Osteocyte (in vitro differentiated cells): ENCODE data around the gene HOXD13. TPM values are rescaled to one million over a fixed set of nuclear protein-coding genes. Genes with fewer than 3 reads are reported as not detected.

Experiments used
- DNase-seq: peaks from one replicate; pipeline ENCODE4 v3.0.0; 2021; ENCODE audit warnings: mixed read lengths; ENCODE audit not compliant: unreplicated experiment; ENCODE audit errors: extremely low spot score
- H3K27ac Mint-ChIP-seq: one replicate; pipeline ENCODE4 v1.8.0; 2021; ENCODE audit warnings: mild to moderate bottlenecking, mixed read lengths; ENCODE audit not compliant: unreplicated experiment
- H3K27me3 Mint-ChIP-seq: one replicate; pipeline ENCODE4 v1.8.0; 2021; ENCODE audit warnings: mixed read lengths; ENCODE audit not compliant: unreplicated experiment
- H3K36me3 Mint-ChIP-seq: one replicate; pipeline ENCODE4 v1.8.0; 2021; ENCODE audit warnings: mixed read lengths; ENCODE audit not compliant: unreplicated experiment
- H3K4me1 Mint-ChIP-seq: one replicate; pipeline ENCODE4 v1.8.0; 2021; ENCODE audit warnings: mixed read lengths; ENCODE audit not compliant: unreplicated experiment
- H3K4me3 Mint-ChIP-seq: one replicate; pipeline ENCODE4 v1.8.0; 2021; ENCODE audit warnings: mild to moderate bottlenecking, moderate library complexity, mixed read lengths; ENCODE audit not compliant: unreplicated experiment
- H3K9me3 Mint-ChIP-seq: one replicate; pipeline ENCODE4 v1.8.0; 2021; ENCODE audit warnings: mixed read lengths; ENCODE audit not compliant: unreplicated experiment
- CTCF ChIP-seq: fragments of 200-600 bp; sonication (generic); IDR thresholded peaks from 2 replicates; pipeline ENCODE4 v1.5.0; 2021; ENCODE audit warnings: antibody characterized with exemption, mild to moderate bottlenecking, moderate library complexity
- total RNA-seq: library from RNA; stranded (reverse); gene quantifications from 2 replicates; pipeline ENCODE4 v1.2.1, GENCODE V29; 2021

Gene HOXD13
- total RNA-seq, 1 donor from 2014 or later = not detected

- no peaks in the 10 kb centered on the region for H3K36me3 Mint-ChIP-seq
- H3K4me3 Mint-ChIP-seq = no peak overlapping the region
- no peaks in the 10 kb centered on the region for H3K9me3 Mint-ChIP-seq
- no peak overlapping the region for H3K27ac Mint-ChIP-seq
- H3K27me3 Mint-ChIP-seq = peaks cover 50% of the 10 kb centered on the region
- H3K4me1 Mint-ChIP-seq = no peaks in the 10 kb centered on the region
- no peak for TF ChIP-seq CTCF
- no peak for DNase-seq
Measured at GRCh38 chr2:176072951-176073904, 19.3 kb upstream of the HOXD13 start.

- no peak for DNase-seq
- Mint-ChIP-seq H3K4me3 (no peak overlapping the region), H3K4me1 (peaks cover 8% of the 10 kb centered on the region)
Measured at GRCh38 chr2:176074919-176075425, 17.5 kb upstream of the HOXD13 start.

GRCh38 chr2:176075481-176075880, 17.0 kb upstream of the HOXD13 start:
- no peak for DNase-seq
- Mint-ChIP-seq H3K27me3 (peaks cover 64% of the 10 kb centered on the region), H3K36me3 (no peaks in the 10 kb centered on the region), H3K27ac (no peak overlapping the region), H3K4me3 (no peak overlapping the region), H3K4me1 (peaks cover 8% of the 10 kb centered on the region), H3K9me3 (no peaks in the 10 kb centered on the region)
- TF ChIP-seq CTCF = no peak

More at GRCh38 chr2:176074919-176075425, 17.5 kb upstream of the HOXD13 start:
- Mint-ChIP-seq H3K36me3 (no peaks in the 10 kb centered on the region), H3K27me3 (peaks cover 64% of the 10 kb centered on the region), H3K27ac (no peak overlapping the region), H3K9me3 (no peaks in the 10 kb centered on the region)
- no peak for TF ChIP-seq CTCF

- TF ChIP-seq CTCF = no peak
- Mint-ChIP-seq H3K9me3 (no peaks in the 10 kb centered on the region), H3K27ac (no peak overlapping the region), H3K4me1 (peaks cover 8% of the 10 kb centered on the region), H3K36me3 (no peaks in the 10 kb centered on the region), H3K27me3 (peaks cover 69% of the 10 kb centered on the region), H3K4me3 (no peak overlapping the region)
- no peak for DNase-seq
Measured at GRCh38 chr2:176076063-176076462, 16.5 kb upstream of the HOXD13 start.

- Mint-ChIP-seq H3K27ac (no peak overlapping the region), H3K9me3 (no peaks in the 10 kb centered on the region), H3K36me3 (no peaks in the 10 kb centered on the region), H3K4me3 (no peak overlapping the region), H3K4me1 (peaks cover 8% of the 10 kb centered on the region), H3K27me3 (peaks cover 77% of the 10 kb centered on the region)
- no peak for DNase-seq
- TF ChIP-seq CTCF = no peak
Measured at GRCh38 chr2:176076796-176077195, 15.7 kb upstream of the HOXD13 start.
